ENCODE measurements around the gene SPOUT1. TPM values are rescaled to one million over a fixed set of nuclear protein-coding genes. Genes with fewer than 3 reads are reported as not detected.
"Not testable (repeated sequence)": the region's sequence is repeated elsewhere in the genome, so short reads cannot be mapped to it uniquely, and the experiment has no call there.

SPOUT1 gene
- 10 to 100 TPM; 44.2 to 97.4 (median 79.4) TPM for total RNA-seq

- peak in 1 of 2 donors; percentile 34 for TF ChIP-seq POLR2A (IDR thresholded peaks at IDR 0.05)
- TF ChIP-seq POLR2AphosphoS5 (IDR thresholded peaks at IDR 0.05): peak; percentile 21 to 48 (median 26)
- no peak for TF ChIP-seq EP300 (IDR thresholded peaks at IDR 0.05)
- Histone ChIP-seq H3K27ac (peak within 1 kb of the TSS; percentile 78), H3K27me3 (no peaks in the 10 kb centered on the region), H3K4me3 (peak within 1 kb of the TSS; percentile 98), H3K36me3 (peaks cover 30% of the 10 kb centered on the region), H3K9me3 (no peaks in the 10 kb centered on the region), H3K4me1 (peaks cover 18% of the 10 kb centered on the region)
- peak; percentile 95 to 97 for DNase-seq (ENCODE audit: low spot score in 2 of 2)
- 0% methylated on average over 21 of the region's 56 CpGs for WGBS
Measured at GRCh38 chr9:128829477-128830251, at the start of gene SPOUT1. Gene SPOUT1 (minus strand): TSS chr9:128829794. CDS start chr9:128829780, 14 bp downstream.

GRCh38 chr9:128877852-128878251 lies 48.3 kb upstream of the SPOUT1 start:
- H3K36me3 ChIP-seq: no peaks in the 10 kb centered on the region
- no peaks in the 10 kb centered on the region for H3K27me3 ChIP-seq
- 88% methylated on average over 5 of the region's 5 CpGs for WGBS
- H3K4me3 ChIP-seq: no peak overlapping the region
- H3K27ac ChIP-seq: no peak overlapping the region
- TF ChIP-seq POLR2A (IDR thresholded peaks at IDR 0.05) (no peak), EP300 (IDR thresholded peaks at IDR 0.05) (no peak), POLR2AphosphoS5 (IDR thresholded peaks at IDR 0.05) (no peak), CTCF (IDR thresholded peaks at IDR 0.05) (no peak)
- peaks cover 25% of the 10 kb centered on the region for H3K4me1 ChIP-seq
- no peaks in the 10 kb centered on the region for H3K9me3 ChIP-seq
- DNase-seq (ENCODE audit: low spot score in 2 of 2): no peak

- not testable (repeated sequence) for H3K9me3 ChIP-seq; H3K27me3 ChIP-seq; H3K27ac ChIP-seq; H3K36me3 ChIP-seq; DNase-seq (ENCODE audit: low spot score in 2 of 2); H3K4me1 ChIP-seq; H3K4me3 ChIP-seq
- whole genome bisulfite sequencing: 90% methylated on average over 7 of the region's 7 CpGs
Measured at GRCh38 chr9:128870941-128871265, 41.3 kb upstream of the SPOUT1 start.

GRCh38 chr9:128870128-128870940 lies 40.7 kb upstream of the SPOUT1 start:
- Histone ChIP-seq H3K9me3 (no peaks in the 10 kb centered on the region), H3K27ac (no peak overlapping the region), H3K4me3 (no peak overlapping the region), H3K4me1 (no peaks in the 10 kb centered on the region), H3K27me3 (no peaks in the 10 kb centered on the region), H3K36me3 (no peaks in the 10 kb centered on the region)
- 92% methylated on average over 7 of the region's 7 CpGs for WGBS
- TF ChIP-seq POLR2AphosphoS5 (IDR thresholded peaks at IDR 0.05) (no peak), CTCF (IDR thresholded peaks at IDR 0.05) (no peak), POLR2A (IDR thresholded peaks at IDR 0.05) (no peak), EP300 (IDR thresholded peaks at IDR 0.05) (no peak)
- no peak for DNase-seq (ENCODE audit: low spot score in 2 of 2)

- DNase-seq (ENCODE audit: low spot score in 2 of 2): peak; percentile 83 to 91
- Histone ChIP-seq H3K27me3 (no peaks in the 10 kb centered on the region), H3K36me3 (no peaks in the 10 kb centered on the region), H3K27ac (no peak overlapping the region), H3K4me1 (peaks cover 42% of the 10 kb centered on the region), H3K9me3 (no peaks in the 10 kb centered on the region), H3K4me3 (no peak overlapping the region)
- TF ChIP-seq EP300 (IDR thresholded peaks at IDR 0.05) (no peak), CTCF (IDR thresholded peaks at IDR 0.05) (peak; percentile 87 to 95), POLR2AphosphoS5 (IDR thresholded peaks at IDR 0.05) (no peak), POLR2A (IDR thresholded peaks at IDR 0.05) (no peak)
- 32% methylated on average over 6 of the region's 10 CpGs for WGBS
Measured at GRCh38 chr9:128863647-128864046, 34.1 kb upstream of the SPOUT1 start.

- WGBS: 57% methylated on average over 4 of the region's 6 CpGs
Measured at GRCh38 chr9:128862401-128862851, 32.8 kb upstream of the SPOUT1 start.

More at GRCh38 chr9:128862401-128862851, 32.8 kb upstream of the SPOUT1 start:
- Histone ChIP-seq H3K36me3 (no peaks in the 10 kb centered on the region), H3K27me3 (no peaks in the 10 kb centered on the region), H3K9me3 (no peaks in the 10 kb centered on the region), H3K4me1 (peaks cover 44% of the 10 kb centered on the region), H3K27ac (peak overlapping the region; percentile 20), H3K4me3 (no peak overlapping the region)
- TF ChIP-seq CTCF (IDR thresholded peaks at IDR 0.05) (no peak), POLR2A (IDR thresholded peaks at IDR 0.05) (no peak), POLR2AphosphoS5 (IDR thresholded peaks at IDR 0.05) (no peak), EP300 (IDR thresholded peaks at IDR 0.05) (no peak)
- no peak for DNase-seq (ENCODE audit: low spot score in 2 of 2)
